ENCODE results near the gene EFCAB11. TPM values are rescaled to one million over a fixed set of nuclear protein-coding genes. Genes with fewer than 3 reads are reported as not detected.

The EFCAB11 gene
- total and polyA plus RNA-seq, 9 of the 15 experiments (the other 6 are each of a cell fraction or from before 2014, with no cell fraction given): 13.4 to 37.9 (median 17.4) TPM

DNA sequence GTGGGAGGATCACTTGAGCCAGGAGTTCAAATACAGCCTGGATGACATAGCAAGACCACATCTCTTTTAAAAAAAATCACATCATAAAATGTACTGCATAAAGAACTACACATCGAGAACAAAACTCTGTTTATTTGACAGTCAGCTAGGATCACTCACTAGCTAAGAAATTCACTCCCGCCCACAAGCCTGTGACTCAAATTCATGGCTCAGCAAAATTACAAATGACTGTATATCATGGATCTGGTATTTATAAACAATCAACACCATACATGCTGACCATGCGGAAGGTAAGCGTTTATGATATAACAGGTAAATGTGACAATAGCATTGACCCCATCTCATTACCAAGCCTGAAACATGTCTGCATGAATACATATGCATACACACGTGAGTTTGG is 206.5 kb downstream of the EFCAB11 start:
- no peaks in the 10 kb centered on the region for H4K20me1 ChIP-seq (replicated peaks; ENCODE audit: control insufficient read depth, insufficient read depth, low read length)
- peaks cover 0 to 10% of the 10 kb centered on the region in 2 experiments; a peak in 1 of 5 replicates for H3K27me3 ChIP-seq (ENCODE audit: control insufficient read depth in 2 of 2, insufficient read depth in 2 of 2, low read length in 2 of 2)
- H3K9me3 ChIP-seq (replicated peaks; ENCODE audit: control insufficient read depth, insufficient read depth, low read depth, low read length): no peaks in the 10 kb centered on the region
- intact Hi-C loops (cut with micrococcal nuclease) (no loop called here), in situ Hi-C loops (cut with MboI) (no loop called here)
- no peak overlapping the region for H3K4me2 ChIP-seq (ENCODE audit: insufficient read depth, low read length)
- no peak for FAIRE-seq
- BruUV-seq (replicated peaks): no TSS peak
- ATAC-seq: no peak
- ChIA-PET POLR2A (no interaction called here), CTCF (ENCODE audit: low intra/inter-chr PET ratio) (no interaction called here)
- H3K27ac ChIP-seq (ENCODE audit: extremely low read depth, low read depth, low read length): no peak overlapping the region
- no peak for DNase-seq (ENCODE audit: extremely low read depth in 1 of 4, low spot score in 3 of 4)
- H3K79me2 ChIP-seq (ENCODE audit: control insufficient read depth, insufficient read depth, low read length): no peaks in the 10 kb centered on the region
- no peaks in the 10 kb centered on the region for H3K36me3 ChIP-seq (ENCODE audit: control insufficient read depth, insufficient read depth, low read length)
- no peak overlapping the region for H3K4me3 ChIP-seq
- H2AFZ ChIP-seq (ENCODE audit: low read depth, low read length): no peak overlapping the region
- TF ChIP-seq ZNF316 (IDR thresholded peaks at IDR 0.05) (0 out of 2 replicates have a peak, but pooled peaks have one; percentile 21), HDAC3 (IDR thresholded peaks at IDR 0.05; ENCODE audit: borderline replicate concordance, partially characterized antibody) (no peak), MAFG (tag; conservative IDR thresholded peaks at IDR 0.05) (0 out of 2 replicates have a peak, but pooled peaks have one; percentile 9), FOXA3 (CRISPR knock-in tag; conservative IDR thresholded peaks at IDR 0.05 in 1 of 2, IDR thresholded peaks at IDR 0.05 in 1 of 2) (no peak), NFIC (IDR thresholded peaks at IDR 0.05) (no peak), NBN (IDR thresholded peaks at IDR 0.05; ENCODE audit: low read depth) (no peak), ZNF583 (CRISPR knock-in tag; IDR thresholded peaks at IDR 0.05) (no peak), ZZZ3 (IDR thresholded peaks at IDR 0.05) (no peak), NR1H2 (CRISPR knock-in tag; IDR thresholded peaks at IDR 0.05) (no peak), PRPF4 (IDR thresholded peaks at IDR 0.05; ENCODE audit: insufficient read depth, low read depth, low read length, poor library complexity, severe bottlenecking) (no peak), SLC30A9 (CRISPR knock-in tag; IDR thresholded peaks at IDR 0.05) (no peak)
- TF ChIP-seq, protein P1, sequence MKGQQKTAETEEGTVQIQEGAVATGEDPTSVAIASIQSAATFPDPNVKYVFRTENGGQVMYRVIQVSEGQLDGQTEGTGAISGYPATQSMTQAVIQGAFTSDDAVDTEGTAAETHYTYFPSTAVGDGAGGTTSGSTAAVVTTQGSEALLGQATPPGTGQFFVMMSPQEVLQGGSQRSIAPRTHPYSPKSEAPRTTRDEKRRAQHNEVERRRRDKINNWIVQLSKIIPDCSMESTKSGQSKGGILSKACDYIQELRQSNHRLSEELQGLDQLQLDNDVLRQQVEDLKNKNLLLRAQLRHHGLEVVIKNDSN (CRISPR knock-in tag; IDR thresholded peaks at IDR 0.05): no peak
- WGBS (ENCODE audit: insufficient coverage, low coverage, missing lambda C conversion rate): 2% methylated on average over 5 of the region's 5 CpGs
- H3K9me1 ChIP-seq (ENCODE audit: control insufficient read depth, insufficient read depth, low read length): no peaks in the 10 kb centered on the region
- H3K4me1 ChIP-seq (replicated peaks in 1 of 2; ENCODE audit: control insufficient read depth in 2 of 2, insufficient read depth in 2 of 2, low read length in 2 of 2): no peaks in the 10 kb centered on the region
- H3K9ac ChIP-seq (ENCODE audit: insufficient read depth in 1 of 2, low read depth in 2 of 2, low read length in 2 of 2): no peak overlapping the region
